H1 (cell line): Measurements from ENCODE around the gene SSH2. TPM values are rescaled to one million over a fixed set of nuclear protein-coding genes. Genes with fewer than 3 reads are reported as not detected.

Experiments
- CTCF ChIA-PET: fragments of 300-600 bp; sonication (Branson Sonifier 250); formaldehyde crosslinking; loops from one replicate; lab custom pipeline; 2021; ENCODE audit not compliant: partially characterized antibody; lab: Charles Lee
- POLR2A ChIA-PET: fragments of 300-600 bp; sonication (Branson Sonifier 250); formaldehyde crosslinking; loops from one replicate; lab custom pipeline; 2021; ENCODE audit warnings: inconsistent platforms; ENCODE audit not compliant: partially characterized antibody; lab: Charles Lee
- DNase-seq, 2 experiments: peaks; one replicate each; pipeline versions ENCODE4 v3.0.0 to v3.0.0-alpha.2; 2010 to 2022; ENCODE audit warnings: low spot score in 2 of 2, low read depth in 1 of 2, mixed read lengths in 1 of 2
- FAIRE-seq: peaks from 2 replicates; lab custom pipeline; 2011; peaks lifted over from hg19 to GRCh38; lab: Jason Lieb, UNC
- H2AFZ ChIP-seq: 2 replicates; pipeline ENCODE4 v1.8.1; 2012; ENCODE audit warnings: low read length, inconsistent platforms
- H2AK5ac ChIP-seq: 2 replicates; pipeline ENCODE4 v1.6.1; 2013; ENCODE audit warnings: low read depth, low read length
- H2BK120ac ChIP-seq: replicated peaks from 2 replicates; pipeline ENCODE3; 2013; ENCODE audit warnings: low read depth, low read length, inconsistent platforms
- H2BK12ac ChIP-seq: 2 replicates; pipeline ENCODE4 v1.6.1; 2013; ENCODE audit warnings: low read depth, low read length
- H2BK15ac ChIP-seq: 2 replicates; pipeline ENCODE4 v1.6.1; 2013; ENCODE audit warnings: low read length
- H2BK20ac ChIP-seq: 2 replicates; pipeline ENCODE4 v1.6.1; 2013; ENCODE audit warnings: low read length
- H2BK5ac ChIP-seq: 2 replicates; pipeline ENCODE4 v1.6.1; 2013; ENCODE audit warnings: low read depth, low read length
- H3K14ac ChIP-seq: 2 replicates; pipeline ENCODE4 v1.6.1; 2013; ENCODE audit warnings: inconsistent platforms; ENCODE audit not compliant: insufficient read length
- H3K18ac ChIP-seq: 2 replicates; pipeline ENCODE4 v1.6.1; 2013; ENCODE audit warnings: low read length; ENCODE audit errors: extremely low read depth
- H3K23ac ChIP-seq: 2 replicates; pipeline ENCODE4 v1.6.1; 2013; ENCODE audit warnings: inconsistent platforms; ENCODE audit not compliant: insufficient read length
- H3K23me2 ChIP-seq: 2 replicates; pipeline ENCODE4 v1.6.1; 2013; ENCODE audit warnings: low read depth, low read length
- H3K27ac ChIP-seq: 2 replicates; pipeline ENCODE4 v1.6.1; 2011; ENCODE audit warnings: low read depth, low read length, inconsistent platforms
- H3K27me3 ChIP-seq, 4 experiments: replicated peaks in 1 of 4; 1 replicate in 1 of 4; 2 replicates in 3 of 4; pipeline versions ENCODE4 v1.6.1 to v1.8.1; 2011 to 2013; ENCODE audit warnings: low read length in 3 of 4, mild to moderate bottlenecking in 3 of 4, inconsistent platforms in 2 of 4, mixed read lengths in 2 of 4, moderate library complexity in 1 of 4; ENCODE audit not compliant: control insufficient read depth in 3 of 4, insufficient read depth in 3 of 4; ENCODE audit errors: extremely low read depth in 1 of 4
- H3K36me3 ChIP-seq, 4 experiments: 2 replicates each; pipeline versions ENCODE4 v1.6.1 to v1.8.1; 2011 to 2013; ENCODE audit warnings: mild to moderate bottlenecking in 4 of 4, low read length in 3 of 4, moderate library complexity in 2 of 4, control low read depth in 1 of 4, inconsistent platforms in 1 of 4; ENCODE audit not compliant: insufficient read depth in 4 of 4, control insufficient read depth in 2 of 4
- H3K4ac ChIP-seq: replicated peaks from 2 replicates; pipeline ENCODE3; 2013; ENCODE audit warnings: low read length, low read depth, mixed read lengths, inconsistent platforms; ENCODE audit not compliant: insufficient read length
- H3K4me1 ChIP-seq, 4 experiments: replicated peaks in 1 of 4; 1 replicate in 1 of 4; 2 replicates in 3 of 4; pipeline versions ENCODE4 v1.6.1 to v1.8.1; 2011 to 2013; ENCODE audit warnings: low read length in 3 of 4, inconsistent platforms in 2 of 4, mixed read lengths in 1 of 4; ENCODE audit not compliant: insufficient read depth in 4 of 4, control insufficient read depth in 3 of 4
- H3K4me2 ChIP-seq, 2 experiments: 2 replicates each; pipeline versions ENCODE4 v1.6.1 to v1.8.1; 2011 to 2013; ENCODE audit warnings: low read depth in 2 of 2, low read length in 2 of 2, control low read depth in 1 of 2, inconsistent platforms in 1 of 2, mild to moderate bottlenecking in 1 of 2; ENCODE audit not compliant: insufficient read depth in 1 of 2
- H3K4me3 ChIP-seq, 4 experiments: fragments of 200-600, 300-600 bp in 1 of 4; sonication (generic), shearing (Covaris generic), sonication (Bioruptor Twin) in 1 of 4; 2 replicates each; pipeline versions ENCODE4 v1.5.1 to v1.8.1; 2011 to 2016; ENCODE audit warnings: low read length in 4 of 4, low read depth in 3 of 4, control low read depth in 2 of 4, inconsistent platforms in 2 of 4, mild to moderate bottlenecking in 2 of 4, mixed read lengths in 1 of 4, moderate library complexity in 1 of 4; ENCODE audit not compliant: insufficient read depth in 2 of 4; ENCODE audit errors: extremely low read depth in 1 of 4
- H3K56ac ChIP-seq: replicated peaks from 2 replicates; pipeline ENCODE3; 2013; ENCODE audit warnings: low read depth, mild to moderate bottlenecking, mixed read lengths, low read length, inconsistent platforms; ENCODE audit not compliant: insufficient read length
- H3K79me1 ChIP-seq: 2 replicates; pipeline ENCODE4 v1.6.1; 2013; ENCODE audit warnings: low read depth, low read length, control low read depth
- H3K79me2 ChIP-seq, 2 experiments: 2 replicates each; pipeline versions ENCODE4 v1.6.1 to v1.8.1; 2012 to 2013; ENCODE audit warnings: low read length in 2 of 2, mild to moderate bottlenecking in 2 of 2, inconsistent platforms in 1 of 2; ENCODE audit not compliant: insufficient read depth in 2 of 2, control insufficient read depth in 1 of 2
- H3K9ac ChIP-seq, 4 experiments: replicated peaks in 1 of 4; 1 replicate in 1 of 4; 2 replicates in 3 of 4; pipeline versions ENCODE4 v1.6.1 to v1.8.1; 2011 to 2013; ENCODE audit warnings: low read depth in 3 of 4, low read length in 3 of 4, control low read depth in 2 of 4, mild to moderate bottlenecking in 2 of 4, moderate library complexity in 2 of 4, inconsistent platforms in 1 of 4; ENCODE audit errors: extremely low read depth in 1 of 4
- H3K9me3 ChIP-seq, 2 experiments: 2 replicates each; pipeline versions ENCODE4 v1.6.1 to v1.8.1; 2012 to 2013; ENCODE audit warnings: mild to moderate bottlenecking in 2 of 2, moderate library complexity in 2 of 2, control low read depth in 1 of 2, inconsistent platforms in 1 of 2, low read depth in 1 of 2, low read length in 1 of 2, mixed read lengths in 1 of 2; ENCODE audit not compliant: insufficient read depth in 2 of 2
- H4K20me1 ChIP-seq, 2 experiments: replicated peaks in 1 of 2; 2 replicates each; pipeline versions ENCODE3 to v1.8.1; 2011 to 2013; ENCODE audit warnings: inconsistent platforms in 2 of 2, low read length in 2 of 2, mild to moderate bottlenecking in 1 of 2; ENCODE audit not compliant: insufficient read depth in 2 of 2, control insufficient read depth in 1 of 2
- H4K5ac ChIP-seq: 2 replicates; pipeline ENCODE4 v1.6.1; 2013; ENCODE audit warnings: low read length, low read depth, mixed read lengths, inconsistent platforms; ENCODE audit not compliant: insufficient read length
- H4K8ac ChIP-seq: 2 replicates; pipeline ENCODE4 v1.8.0; 2013; ENCODE audit warnings: mild to moderate bottlenecking, moderate library complexity, low read length, inconsistent platforms; ENCODE audit not compliant: insufficient read depth; ENCODE audit errors: extremely low read depth
- H4K91ac ChIP-seq: replicated peaks from 2 replicates; pipeline ENCODE3; 2013; ENCODE audit warnings: low read length, mixed read lengths, inconsistent platforms; ENCODE audit not compliant: insufficient read length
- CHD2 ChIP-seq: IDR thresholded peaks from 2 replicates; pipeline ENCODE4 v1.6.1; 2012; ENCODE audit warnings: low read length, improper control_type of control experiment
- CTCF ChIP-seq, 3 experiments: IDR thresholded peaks; 1 replicate in 2 of 3; 2 replicates in 1 of 3; pipeline versions ENCODE4 v1.5.1 to v1.6.1; 2011; ENCODE audit warnings: low read length in 3 of 3, mild to moderate bottlenecking in 3 of 3, inconsistent platforms in 2 of 3, low read depth in 1 of 3, moderate library complexity in 1 of 3; ENCODE audit not compliant: insufficient read depth in 1 of 3; ENCODE audit errors: control extremely low read depth in 1 of 3
- JUND ChIP-seq: IDR thresholded peaks from 2 replicates; pipeline ENCODE4 v1.6.1; 2011; ENCODE audit warnings: mild to moderate bottlenecking, improper control_type of control experiment, low read length
- KDM1A ChIP-seq: fragments of 200-600, 300-600 bp; sonication (generic); IDR thresholded peaks from 2 replicates; pipeline ENCODE4 v1.7.1; 2016; ENCODE audit warnings: mild to moderate bottlenecking, low read length, borderline replicate concordance
- POLR2A ChIP-seq, 2 experiments: IDR thresholded peaks; 1 replicate in 1 of 2; 2 replicates in 1 of 2; pipeline ENCODE4 v1.6.1; 2011; ENCODE audit warnings: low read depth in 2 of 2, low read length in 2 of 2, mild to moderate bottlenecking in 2 of 2; ENCODE audit errors: control extremely low read depth in 1 of 2
- RAD21 ChIP-seq, 2 experiments: IDR thresholded peaks in 1 of 2; conservative IDR thresholded peaks in 1 of 2; 2 replicates each; pipeline ENCODE4 v1.6.1; 2011; ENCODE audit warnings: low read depth in 2 of 2, low read length in 2 of 2, improper control_type of control experiment in 1 of 2, inconsistent platforms in 1 of 2, mild to moderate bottlenecking in 1 of 2, moderate library complexity in 1 of 2
- RXRA ChIP-seq: IDR thresholded peaks from 2 replicates; pipeline ENCODE4 v1.6.1; 2011; ENCODE audit warnings: low read depth, mild to moderate bottlenecking, low read length, moderate library complexity; ENCODE audit not compliant: insufficient read depth
- polyA plus RNA-seq, 7 experiments: library from polyadenylated mRNA; depleted of rRNA in 3 of 7; stranded (reverse) in 5 of 7; unstranded in 2 of 7; fragments of >200 nt in 5 of 7; fragments of 200-250 nt in 2 of 7; gene quantifications; 1 replicate in 5 of 7; 2 replicates in 1 of 7; 4 replicates in 1 of 7; pipeline versions ENCODE4 v1.2.1 to v1.2.3, GENCODE V29; 2011 to 2013; ENCODE audit warnings: missing spikeins in 2 of 7, mixed read lengths in 2 of 7
- total RNA-seq: library from RNA; stranded (reverse); fragmentation: NEBNext Ultra II Directional; extraction: Animal tissue kit (Norgen Biotek cat#: 25700); gene quantifications from 2 replicates; pipeline ENCODE4 v1.2.1, GENCODE V29; 2021

SSH2 gene
- total and polyA plus RNA-seq, 2 of the 8 experiments (the other 6 are each of a cell fraction or from before 2014, with no cell fraction given), result 5.2 to 15.9 TPM

GRCh38 chr17:29619251-29619650 lies 310.8 kb downstream of the SSH2 start:
- ChIA-PET CTCF (interaction anchor here (0.8 to 13.1 kb wide), 10 partner anchors 9 to 50 kb away, joined by 3 to 193 read pairs (median 38); partner anchors contain the start of genes ABHD15, ANKRD13B and TP53I13), POLR2A (no interaction called here)
- no peak overlapping the region for H3K18ac ChIP-seq
- no peak overlapping the region for H2BK15ac ChIP-seq
- no peak overlapping the region for H2BK20ac ChIP-seq
- H3K56ac ChIP-seq, result no peak overlapping the region
- H2AK5ac ChIP-seq, result peak overlapping the region; percentile 54; the same call in 1 of the 2 replicates
- H4K5ac ChIP-seq, result no peak overlapping the region
- H3K27me3 ChIP-seq, result peaks cover 22 to 74% (median 58%) of the 10 kb centered on the region in 4 experiments
- no peak overlapping the region for H2BK12ac ChIP-seq
- peak overlapping the region; percentile 5 for H4K91ac ChIP-seq
- no peak for DNase-seq
- no peak overlapping the region for H3K23ac ChIP-seq
- no peak for FAIRE-seq
- TF ChIP-seq CTCF (IDR thresholded peaks at IDR 0.05; ENCODE audit: control extremely low read depth in 1 of 3, insufficient read depth in 1 of 3, low read depth in 1 of 3, low read length in 3 of 3) (peak; percentile 57 to 63 (median 61)), CHD2 (no peak), KDM1A (no peak), JUND (no peak), RXRA (peak; percentile 69; the same call in 1 of the 2 replicates), RAD21 (IDR thresholded peaks at IDR 0.05 in 1 of 2, conservative IDR thresholded peaks at IDR 0.05 in 1 of 2; ENCODE audit: low read depth in 2 of 2, low read length in 2 of 2) (peak; percentile 57 to 76), POLR2A (IDR thresholded peaks at IDR 0.05; ENCODE audit: control extremely low read depth in 1 of 2, low read depth in 2 of 2, low read length in 2 of 2) (no peak)
- no peak overlapping the region for H3K4me3 ChIP-seq
- no peak overlapping the region for H3K14ac ChIP-seq
- H3K4ac ChIP-seq, result no peak overlapping the region
- no peaks in the 10 kb centered on the region for H3K36me3 ChIP-seq
- peaks cover 5 to 6% of the 10 kb centered on the region in 2 experiments for H4K20me1 ChIP-seq
- no peak overlapping the region for H4K8ac ChIP-seq
- no peak overlapping the region for H2BK120ac ChIP-seq
- H3K23me2 ChIP-seq, result peaks cover 25% of the 10 kb centered on the region
- H3K9me3 ChIP-seq, result no peaks in the 10 kb centered on the region
- H3K4me2 ChIP-seq, result no peak overlapping the region
- no peak overlapping the region for H2BK5ac ChIP-seq
- no peaks in the 10 kb centered on the region for H3K79me1 ChIP-seq
- H3K9ac ChIP-seq, result no peak overlapping the region
- H2AFZ ChIP-seq, result no peak overlapping the region
- H3K27ac ChIP-seq, result no peak overlapping the region
- H3K79me2 ChIP-seq, result no peaks in the 10 kb centered on the region
- peaks cover 21 to 47% (median 36%) of the 10 kb centered on the region in 4 experiments for H3K4me1 ChIP-seq
